ENCODE measurements around the gene ANKLE1.

DNA sequence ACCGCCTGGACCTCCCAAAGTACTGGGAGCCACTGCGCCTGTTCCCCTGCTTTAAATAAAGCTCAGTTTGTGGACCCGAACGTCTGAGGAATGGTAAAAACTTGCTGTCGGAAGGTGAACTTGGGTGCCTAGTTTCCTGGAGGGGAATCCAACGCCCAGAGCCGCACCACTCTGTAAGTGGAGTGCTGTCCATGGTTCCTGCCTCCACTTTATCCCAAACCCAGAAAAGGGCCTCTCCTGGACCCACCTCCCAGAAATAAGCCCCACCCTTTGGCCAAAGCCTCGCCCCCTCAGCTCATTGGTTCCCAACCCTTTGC, 50.6 kb downstream of the ANKLE1 start:
- TF ChIP-seq, protein P1, sequence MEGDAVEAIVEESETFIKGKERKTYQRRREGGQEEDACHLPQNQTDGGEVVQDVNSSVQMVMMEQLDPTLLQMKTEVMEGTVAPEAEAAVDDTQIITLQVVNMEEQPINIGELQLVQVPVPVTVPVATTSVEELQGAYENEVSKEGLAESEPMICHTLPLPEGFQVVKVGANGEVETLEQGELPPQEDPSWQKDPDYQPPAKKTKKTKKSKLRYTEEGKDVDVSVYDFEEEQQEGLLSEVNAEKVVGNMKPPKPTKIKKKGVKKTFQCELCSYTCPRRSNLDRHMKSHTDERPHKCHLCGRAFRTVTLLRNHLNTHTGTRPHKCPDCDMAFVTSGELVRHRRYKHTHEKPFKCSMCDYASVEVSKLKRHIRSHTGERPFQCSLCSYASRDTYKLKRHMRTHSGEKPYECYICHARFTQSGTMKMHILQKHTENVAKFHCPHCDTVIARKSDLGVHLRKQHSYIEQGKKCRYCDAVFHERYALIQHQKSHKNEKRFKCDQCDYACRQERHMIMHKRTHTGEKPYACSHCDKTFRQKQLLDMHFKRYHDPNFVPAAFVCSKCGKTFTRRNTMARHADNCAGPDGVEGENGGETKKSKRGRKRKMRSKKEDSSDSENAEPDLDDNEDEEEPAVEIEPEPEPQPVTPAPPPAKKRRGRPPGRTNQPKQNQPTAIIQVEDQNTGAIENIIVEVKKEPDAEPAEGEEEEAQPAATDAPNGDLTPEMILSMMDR (IDR thresholded peaks at IDR 0.05; ENCODE audit: poor library complexity), result no peak
- no peak for TF ChIP-seq EZH2 (IDR thresholded peaks at IDR 0.05; ENCODE audit: borderline replicate concordance)

All from hepatocyte (in vitro differentiated cells).